CD4-positive, alpha-beta T cell treated with Interleukin-6 for 4 hours (primary cell): ENCODE results near the gene HBZ.
A peak's percentile ranks its signal among the peaks of the same experiment; 100 is the strongest.
"Not testable (repeated sequence)": the region's sequence is repeated elsewhere in the genome, so short reads cannot be mapped to it uniquely, and the experiment has no call there.

Experiments
- DNase-seq: peaks from one replicate; pipeline ENCODE4 v3.0.0-alpha.2; 2020; ENCODE audit warnings: mixed read lengths

HBZ gene

DNA sequence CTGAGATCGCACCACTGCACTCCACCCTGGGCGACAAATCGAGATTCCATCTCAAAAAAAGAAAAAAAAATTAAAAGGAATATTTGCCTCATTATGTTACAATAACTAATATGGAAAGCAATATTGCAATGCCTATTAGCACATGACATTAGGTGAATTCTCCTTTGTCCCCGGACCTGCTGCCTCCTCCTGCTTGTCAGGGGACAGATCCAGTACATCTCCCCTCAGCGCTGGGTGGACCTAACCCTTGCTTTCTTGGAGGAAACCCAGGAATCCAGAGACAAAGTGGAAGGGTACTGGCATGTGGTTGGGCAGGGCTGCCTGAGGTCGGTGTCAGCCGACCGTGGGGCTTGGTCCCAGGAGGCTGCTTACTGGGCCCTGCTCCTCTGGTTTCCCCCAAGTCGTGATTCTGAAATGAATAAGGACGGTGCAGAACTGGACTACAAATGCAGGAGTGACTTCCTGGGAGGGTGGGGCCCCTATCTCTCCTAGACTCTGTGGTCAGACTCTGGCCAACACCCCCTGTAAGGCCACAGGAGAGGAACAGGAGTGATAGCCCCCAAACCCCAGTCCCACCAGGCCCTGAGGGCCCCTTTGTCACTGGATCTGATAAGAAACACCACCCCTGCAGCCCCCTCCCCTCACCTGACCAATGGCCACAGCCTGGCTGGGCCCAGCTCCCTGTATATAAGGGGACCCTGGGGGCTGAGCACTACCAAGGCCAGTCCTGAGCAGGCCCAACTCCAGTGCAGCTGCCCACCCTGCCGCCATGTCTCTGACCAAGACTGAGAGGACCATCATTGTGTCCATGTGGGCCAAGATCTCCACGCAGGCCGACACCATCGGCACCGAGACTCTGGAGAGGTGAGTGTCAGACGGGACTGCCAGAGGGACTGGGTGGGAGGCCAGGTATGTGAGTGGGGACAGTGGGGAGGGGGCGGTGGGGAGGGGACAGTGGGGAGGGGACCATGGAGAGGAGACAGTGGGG lies at the start of gene HBZ:
Gene HBZ, plus strand, starts transcription at position 504 of the 988 bp plus-strand sequence. Its CDS starts 266 bp downstream, at position 770.
- DNase-seq = no peak

DNA sequence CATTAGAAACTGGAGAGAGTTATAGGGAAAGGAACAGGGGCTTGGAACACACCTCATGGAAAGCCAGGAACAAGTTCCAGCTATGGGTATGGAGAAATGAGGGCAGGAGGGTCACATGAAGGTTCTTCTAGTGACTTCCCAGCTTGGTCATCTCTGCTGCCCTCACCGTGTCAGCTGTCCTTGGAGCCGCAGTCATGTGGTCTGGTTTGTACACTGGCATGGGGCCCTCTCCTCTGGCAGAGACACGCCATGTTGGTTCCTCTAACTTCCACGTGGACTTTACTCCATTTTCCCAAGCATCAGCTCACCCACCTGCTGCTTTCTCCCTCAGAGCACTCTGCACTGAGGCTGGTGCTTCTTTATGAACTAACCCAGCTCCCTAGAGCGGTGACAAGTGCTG lies 48.1 kb upstream of the HBZ start:
- no peak for DNase-seq

DNA sequence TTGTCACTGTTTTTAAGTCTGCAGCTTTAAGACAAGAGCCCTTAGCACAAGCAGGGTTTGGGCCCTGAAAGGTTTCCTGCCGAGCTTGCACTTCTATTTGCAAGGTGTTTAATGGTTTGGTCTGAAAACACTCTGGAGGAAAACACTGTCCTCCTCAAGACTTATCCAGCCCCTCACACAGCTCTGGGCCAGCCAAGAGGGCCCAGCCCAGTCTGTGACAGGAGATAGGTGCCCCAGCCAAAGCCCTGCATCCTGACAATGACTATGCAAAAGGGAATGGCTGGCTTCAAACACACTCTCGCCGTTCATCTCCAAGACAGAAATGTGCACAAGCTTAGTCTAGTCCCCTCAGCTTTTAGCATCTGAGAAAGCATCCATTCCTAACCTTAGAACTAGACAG lies 47.5 kb upstream of the HBZ start:
- DNase-seq = no peak

DNA sequence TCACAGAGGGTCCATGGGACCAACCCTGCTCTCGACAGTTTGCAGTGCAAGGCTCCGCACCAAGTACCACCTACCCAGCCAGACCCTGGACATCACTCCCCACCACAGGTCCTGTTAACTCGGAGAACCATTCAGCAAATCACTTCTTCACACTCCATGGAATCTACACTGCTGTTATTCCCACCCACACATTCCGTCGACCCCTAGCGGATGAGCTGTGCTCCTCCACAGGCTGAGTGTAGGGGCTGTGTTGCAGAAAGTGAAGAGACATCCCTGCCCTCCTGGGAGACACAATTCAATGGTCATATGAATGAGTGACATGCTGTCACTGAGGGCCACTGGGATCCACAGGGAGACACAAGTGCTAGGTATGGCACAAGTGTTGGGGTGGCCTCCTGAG lies 46.9 kb upstream of the HBZ start:
- no peak for DNase-seq

DNA sequence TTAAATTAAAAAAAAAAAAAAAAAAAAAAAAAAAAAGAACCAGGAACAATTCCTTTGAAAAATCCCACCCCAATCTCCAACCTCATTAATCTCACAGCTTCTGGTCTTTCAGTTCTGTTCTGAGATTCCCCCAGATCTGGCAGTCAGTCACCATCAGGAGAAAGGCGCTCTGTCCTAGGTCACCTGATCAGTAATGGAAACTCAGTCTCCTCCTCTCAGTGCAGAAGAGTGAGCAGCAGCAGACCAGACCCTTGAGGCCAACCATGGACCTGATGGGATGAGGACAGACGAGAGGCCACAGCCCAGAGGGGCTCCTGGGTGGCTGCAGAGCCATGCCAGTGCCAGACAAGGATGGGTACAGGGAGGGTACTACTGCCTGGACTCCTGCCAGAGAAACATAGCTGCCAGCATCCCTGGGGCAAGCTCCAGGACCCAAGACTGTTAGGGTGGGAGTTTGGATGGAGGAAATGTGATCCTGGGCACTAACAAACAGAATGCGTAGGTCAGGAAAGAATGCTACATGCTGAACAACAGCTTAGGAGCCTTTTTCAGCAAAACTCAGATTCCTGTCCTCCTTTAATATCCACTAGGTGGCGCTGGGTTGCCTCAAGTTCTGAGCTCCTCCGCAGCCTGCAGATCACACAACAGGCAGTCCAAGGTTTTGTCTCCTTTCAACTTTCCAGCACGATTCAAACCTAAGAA lies 45.7 kb upstream of the HBZ start:
- DNase-seq = peak; percentile 64

DNA sequence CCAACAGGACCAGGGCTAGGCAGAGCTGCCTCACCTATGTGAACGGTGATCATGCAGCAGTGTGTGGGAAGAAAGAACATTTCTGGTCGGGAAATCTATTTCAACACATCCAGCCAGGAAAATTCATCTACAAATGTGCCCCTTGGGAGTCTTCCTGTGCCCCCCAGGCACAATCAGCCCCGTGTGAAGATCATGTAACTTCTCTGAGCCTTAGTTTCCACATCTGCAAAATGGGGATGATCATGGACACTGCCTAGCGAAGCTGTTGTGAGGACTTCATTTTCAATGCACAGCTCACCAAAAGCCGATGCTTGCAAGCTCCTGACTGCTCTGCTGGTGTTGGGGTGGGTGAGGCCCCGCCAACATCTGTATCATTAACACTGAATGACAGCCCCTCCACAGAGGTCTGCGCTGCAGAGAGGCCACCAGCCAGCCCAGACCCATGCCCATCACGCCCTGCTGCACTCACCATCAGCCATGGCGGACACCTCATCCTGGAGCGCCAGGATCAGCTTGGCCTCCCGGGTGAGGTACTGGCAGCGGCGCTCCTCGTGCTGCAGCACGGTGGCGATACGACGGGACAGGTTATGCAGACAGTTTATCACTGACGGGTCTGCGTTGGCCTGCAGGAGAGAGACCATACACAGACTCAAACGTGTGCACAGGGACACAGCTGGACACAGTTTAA lies 40.1 kb upstream of the HBZ start:
- no peak for DNase-seq

DNA sequence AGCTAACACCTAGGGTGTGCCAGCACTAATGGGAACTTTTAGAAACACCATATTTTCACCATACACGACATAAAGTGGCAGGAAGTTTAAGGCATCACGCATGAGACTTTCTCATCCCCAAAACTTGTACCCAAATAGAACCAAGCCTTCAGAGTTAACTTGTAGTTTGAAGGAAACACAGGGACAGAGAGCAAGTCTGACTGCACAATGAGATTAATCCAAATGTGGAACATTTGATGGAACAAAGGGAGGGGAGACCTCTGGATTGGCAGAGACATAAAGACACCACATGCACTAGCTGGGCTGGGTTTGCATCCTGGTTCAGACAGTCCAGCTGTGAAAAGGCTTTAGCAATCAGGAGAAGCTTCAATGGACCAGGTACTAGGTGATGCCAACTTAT lies 38.1 kb upstream of the HBZ start:
- DNase-seq = no peak

DNA sequence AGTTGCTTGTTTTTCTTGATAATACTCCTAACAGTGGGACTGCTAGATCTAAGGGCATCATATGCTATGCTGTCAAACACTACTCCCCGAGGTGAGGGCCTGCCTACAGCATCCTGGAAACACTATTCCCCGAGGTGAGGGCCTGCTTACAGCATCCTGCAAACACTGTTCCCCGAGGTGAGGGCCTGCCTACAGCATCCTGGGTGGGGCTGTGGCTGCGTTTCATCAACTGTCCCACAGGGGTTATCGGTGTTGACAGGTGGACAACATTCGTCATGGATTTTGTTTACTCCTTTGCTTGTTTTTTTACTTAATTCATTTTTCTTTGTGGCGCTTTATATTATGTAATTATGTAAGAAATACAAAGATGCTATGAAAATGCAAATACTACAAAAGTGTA lies 36.4 kb upstream of the HBZ start:
- no peak for DNase-seq

DNA sequence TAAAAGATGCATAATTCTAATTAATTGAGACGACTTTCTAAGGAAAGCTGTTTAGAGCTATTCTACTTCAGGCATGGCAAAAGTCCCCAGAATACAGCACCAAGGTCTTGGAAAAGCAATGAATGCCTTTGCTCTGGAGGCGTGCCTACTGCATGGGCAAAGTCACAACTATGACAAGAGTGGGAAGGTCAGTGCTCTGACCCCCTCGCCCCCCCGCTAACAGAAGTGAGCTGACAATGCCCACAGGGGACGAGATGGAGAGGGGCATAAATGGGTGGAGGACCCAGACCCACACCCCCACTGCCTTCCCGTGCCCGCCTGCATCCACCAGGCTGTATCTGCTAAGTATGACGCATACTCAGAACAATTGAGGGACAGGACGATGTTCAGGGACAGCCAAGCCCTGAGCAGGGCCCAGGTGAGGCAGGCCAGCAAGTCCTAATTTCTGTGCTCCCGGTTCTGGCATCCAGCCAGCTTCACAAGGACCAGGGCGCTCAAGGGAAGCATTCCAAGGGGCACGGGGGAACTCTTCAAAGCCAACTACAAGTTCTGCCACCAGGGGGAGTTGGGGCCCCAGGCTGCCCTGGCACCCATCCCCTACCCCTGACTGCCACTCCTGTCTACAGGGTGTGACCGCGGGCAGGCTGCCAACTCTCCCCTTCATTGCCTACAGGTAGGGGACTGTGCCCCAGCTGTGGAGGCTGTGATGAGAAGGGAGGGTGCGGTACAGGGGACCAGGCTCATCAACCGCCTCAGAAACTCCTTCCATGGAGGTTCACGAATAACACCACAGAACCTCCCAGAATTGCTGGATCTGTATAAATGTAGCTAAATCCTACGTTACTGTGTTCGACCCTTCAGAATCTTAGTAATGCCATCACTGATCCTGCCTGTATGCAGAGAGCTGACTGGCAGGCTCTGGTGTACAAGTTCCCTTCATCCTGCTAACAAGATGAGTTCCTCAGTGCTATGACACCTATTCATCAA lies 34.8 kb upstream of the HBZ start:
- peak; percentile 77 for DNase-seq

DNA sequence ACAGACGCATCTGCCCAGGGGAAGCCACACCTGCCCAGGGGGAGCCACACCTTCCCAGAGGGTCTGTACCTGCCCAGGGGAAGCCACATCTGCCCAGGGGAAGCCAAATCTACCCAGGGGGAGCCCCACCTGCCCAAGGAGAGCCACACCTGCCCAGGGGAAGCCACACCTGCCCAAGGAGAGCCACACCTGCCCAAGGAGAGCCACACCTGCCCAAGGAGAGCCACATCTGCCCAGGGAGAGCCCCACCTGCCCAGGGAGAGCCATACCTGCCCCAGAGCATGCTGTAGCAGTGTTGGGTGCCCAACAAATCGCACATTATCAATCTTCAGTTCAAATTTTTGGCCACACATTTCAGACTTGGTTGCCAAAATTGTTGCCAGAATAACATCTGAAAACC lies 33.6 kb upstream of the HBZ start:
- no peak for DNase-seq

DNA sequence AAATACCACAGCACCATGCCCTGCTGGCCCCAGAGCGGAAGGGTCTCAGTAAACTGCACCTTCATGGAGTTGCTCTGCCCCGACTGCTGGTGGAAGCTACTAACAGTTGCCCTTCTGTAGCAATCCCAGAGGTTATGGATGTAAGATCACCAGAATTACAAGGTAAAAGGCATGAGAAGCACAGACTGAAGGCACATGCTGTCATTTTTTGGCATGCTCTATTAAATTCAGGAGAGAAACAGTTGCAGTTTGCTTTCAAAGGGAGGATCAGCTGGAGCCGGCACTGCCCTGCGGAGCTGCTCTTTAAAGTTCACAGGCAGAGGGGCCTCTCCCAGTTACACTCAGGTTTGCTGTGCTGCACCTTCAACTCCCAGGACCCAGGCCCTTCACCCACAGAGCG lies 33.1 kb upstream of the HBZ start:
- DNase-seq = no peak

DNA sequence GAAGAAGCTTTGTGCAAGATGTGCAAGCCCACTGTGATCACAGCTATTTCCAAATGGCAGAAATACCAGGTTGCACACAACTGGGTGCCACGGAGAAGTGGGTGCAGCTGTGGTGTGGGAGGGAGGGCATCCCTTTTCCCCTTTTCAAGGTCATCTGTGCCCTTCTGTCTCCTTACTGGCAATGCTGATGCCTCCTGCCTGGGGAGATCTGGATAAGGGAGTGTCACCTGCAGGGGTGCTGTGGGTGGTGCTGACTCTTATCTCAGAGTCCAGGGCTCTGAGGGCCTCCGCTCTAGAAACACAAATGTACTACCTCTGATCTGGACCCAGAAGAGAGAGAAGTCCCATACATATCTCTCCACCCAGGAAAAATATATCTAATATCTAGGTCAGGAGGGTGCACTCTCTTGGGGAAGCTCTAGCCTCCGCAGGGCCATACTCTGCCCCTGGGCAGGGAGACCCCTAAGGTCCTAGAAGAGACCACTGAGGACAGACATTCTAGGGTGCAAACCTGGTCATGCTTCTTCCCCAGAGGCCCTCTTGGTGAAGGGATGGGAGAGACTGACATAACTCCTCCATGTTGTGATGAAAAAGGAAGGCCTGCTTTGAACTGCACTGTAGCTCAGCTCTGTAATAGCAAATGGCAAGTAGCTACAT lies 32.5 kb upstream of the HBZ start:
- DNase-seq = no peak

DNA sequence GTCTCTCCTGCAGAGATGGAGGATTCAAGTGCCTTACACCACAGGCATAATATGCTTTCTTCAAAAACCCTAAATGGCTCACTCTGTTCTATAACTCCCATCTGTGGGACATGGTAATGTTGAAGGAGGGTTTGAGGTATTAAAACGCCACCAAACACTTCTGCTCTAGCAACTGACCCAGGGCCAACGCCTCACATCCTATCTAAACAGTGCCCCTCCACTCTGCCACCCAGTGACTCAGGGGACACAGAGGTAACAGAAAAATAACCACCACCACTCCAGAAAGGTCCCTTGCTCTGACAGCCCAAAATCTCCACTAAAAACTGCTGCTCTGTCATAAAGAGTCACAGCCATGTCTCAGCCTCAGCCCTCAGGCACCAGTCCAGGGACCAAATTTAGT lies 31.7 kb upstream of the HBZ start:
- no peak for DNase-seq

DNA sequence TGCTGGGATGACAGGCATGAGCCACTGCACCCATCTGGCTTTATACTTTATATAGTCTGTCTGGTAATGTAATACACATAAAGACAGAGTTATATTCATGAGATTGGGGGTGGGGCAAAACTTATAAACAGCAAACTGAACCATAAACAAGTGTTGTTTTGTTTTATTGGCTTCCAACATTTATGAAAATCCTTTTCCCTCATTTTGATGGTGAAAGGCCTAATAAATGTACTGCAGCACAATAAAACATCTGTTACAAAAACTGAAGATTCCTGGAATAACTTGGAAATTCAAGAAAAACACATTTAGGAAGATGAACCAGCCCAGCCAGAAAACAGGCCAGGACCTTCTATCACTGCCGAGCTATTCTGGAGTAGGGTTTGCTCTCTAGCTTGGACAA lies 30.1 kb upstream of the HBZ start:
- no peak for DNase-seq

DNA sequence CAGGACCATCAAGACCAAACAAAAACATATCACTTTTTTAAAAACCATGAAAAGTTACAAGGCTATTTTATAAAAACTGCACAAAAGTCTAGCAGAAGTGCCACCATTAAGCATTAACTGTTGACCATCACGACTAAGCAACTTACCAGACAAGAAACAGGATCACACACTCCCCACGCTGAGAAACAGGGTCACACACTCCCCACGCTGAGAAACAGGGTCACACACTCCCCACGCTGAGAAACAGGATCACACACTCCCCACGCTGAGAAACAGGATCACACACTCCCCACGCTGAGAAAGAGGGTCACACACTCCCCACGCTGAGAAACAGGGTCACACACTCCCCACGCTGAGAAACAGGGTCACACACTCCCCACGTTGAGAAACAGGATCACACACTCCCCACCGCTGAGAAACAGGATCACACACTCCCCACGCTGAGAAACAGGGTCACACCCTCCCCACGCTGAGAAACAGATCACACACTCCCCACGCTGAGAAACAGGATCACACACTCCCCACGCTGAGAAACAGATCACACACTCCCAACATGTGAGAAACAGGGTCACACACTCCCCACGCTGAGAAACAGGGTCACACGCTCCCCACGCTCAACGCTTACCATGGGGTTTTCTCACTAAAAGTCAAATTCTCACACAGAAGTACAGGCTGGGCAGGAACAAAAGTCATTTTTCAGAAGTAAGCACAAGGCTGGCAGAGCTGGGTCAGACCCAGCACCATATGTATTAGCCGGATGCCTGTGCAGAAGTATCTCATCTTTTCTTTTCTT lies 28.7 kb upstream of the HBZ start:
- not testable (repeated sequence) for DNase-seq

DNA sequence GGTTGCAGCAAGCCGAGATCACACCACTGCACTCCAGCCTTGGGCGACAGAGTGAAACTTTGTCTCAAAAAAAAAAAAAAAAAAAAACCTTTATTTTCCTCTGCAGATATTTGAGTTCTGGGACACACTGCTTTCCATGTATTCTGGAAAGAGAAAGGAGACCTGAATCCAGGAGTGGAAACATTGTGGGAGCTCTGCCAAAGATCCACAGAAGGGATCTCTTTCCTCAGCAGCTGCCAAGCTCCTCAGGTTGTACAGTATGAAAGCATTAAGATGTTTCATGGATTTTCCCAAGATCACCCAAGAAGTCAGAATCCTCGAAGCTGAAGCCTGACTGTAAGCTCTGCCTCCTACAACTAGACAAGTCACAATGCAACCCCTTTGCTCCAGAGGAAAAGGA lies 27.4 kb upstream of the HBZ start:
- DNase-seq = no peak

DNA sequence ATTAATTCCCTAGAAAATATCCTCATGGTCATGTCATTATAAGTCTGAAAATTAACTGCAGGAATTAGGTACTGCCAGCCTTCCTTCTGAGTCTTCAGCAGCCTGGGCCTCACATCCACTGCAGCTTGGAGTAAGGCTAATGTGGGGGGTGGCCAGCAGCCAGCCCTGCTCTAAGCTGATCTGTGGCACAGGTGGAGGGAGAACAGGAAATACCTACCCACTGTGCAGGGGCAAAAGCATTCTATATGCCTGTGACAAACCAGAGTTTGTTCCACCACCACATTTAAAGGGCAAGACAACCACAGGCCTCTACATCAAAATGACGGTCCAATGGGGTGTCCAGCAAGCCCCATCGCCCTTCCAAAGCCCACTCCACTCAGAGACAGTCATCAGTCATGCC lies 23.4 kb upstream of the HBZ start:
- no peak for DNase-seq

DNA sequence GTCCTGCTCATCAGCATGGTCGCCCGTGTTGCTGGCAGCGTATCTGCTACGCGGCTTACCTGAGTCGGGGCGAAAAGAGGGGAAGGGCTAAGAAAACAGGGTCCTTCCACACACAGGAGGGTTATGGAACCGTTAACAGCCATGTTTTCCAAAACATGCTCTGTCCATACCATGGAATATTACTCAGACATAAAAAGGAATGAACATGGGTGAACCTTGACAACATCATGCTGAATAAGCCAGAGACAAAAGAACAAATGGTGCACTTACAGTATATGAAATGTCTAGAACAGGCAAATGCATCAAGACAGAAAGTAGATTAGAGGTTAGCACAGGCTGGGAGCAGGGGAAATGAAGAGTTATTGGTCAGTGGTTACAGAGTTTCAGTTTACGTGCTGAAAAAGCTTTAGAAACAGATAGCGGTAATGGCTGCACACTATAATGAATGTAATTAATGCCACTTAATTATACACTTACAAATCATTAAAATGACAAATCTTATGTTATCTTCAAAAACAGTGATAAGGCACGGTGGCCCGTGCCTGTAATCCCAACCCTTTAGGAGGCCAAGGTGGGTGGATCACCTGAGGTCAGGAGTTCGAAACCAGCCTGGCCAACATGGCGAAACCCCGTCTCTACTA lies 21.8 kb upstream of the HBZ start:
- no peak for DNase-seq

DNA sequence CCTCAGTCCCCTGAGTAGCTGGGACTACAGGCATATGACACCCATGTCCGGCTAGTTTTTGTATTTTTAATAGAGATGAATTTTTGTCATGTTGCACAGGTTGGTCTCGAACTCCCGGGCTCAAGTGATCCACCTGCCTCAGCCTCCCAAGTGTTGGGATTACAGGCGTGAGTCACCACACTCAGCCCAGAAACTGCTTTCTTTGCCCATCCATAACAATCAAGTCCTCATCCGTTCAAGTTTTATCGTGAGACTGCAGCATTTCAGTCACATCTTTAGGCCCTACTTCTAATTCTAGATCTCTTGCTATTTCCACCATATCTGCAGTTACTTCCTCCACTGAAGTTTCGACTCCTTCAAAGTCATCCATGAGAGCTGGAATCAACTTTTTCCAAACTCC lies 20.3 kb upstream of the HBZ start:
- no peak for DNase-seq

DNA sequence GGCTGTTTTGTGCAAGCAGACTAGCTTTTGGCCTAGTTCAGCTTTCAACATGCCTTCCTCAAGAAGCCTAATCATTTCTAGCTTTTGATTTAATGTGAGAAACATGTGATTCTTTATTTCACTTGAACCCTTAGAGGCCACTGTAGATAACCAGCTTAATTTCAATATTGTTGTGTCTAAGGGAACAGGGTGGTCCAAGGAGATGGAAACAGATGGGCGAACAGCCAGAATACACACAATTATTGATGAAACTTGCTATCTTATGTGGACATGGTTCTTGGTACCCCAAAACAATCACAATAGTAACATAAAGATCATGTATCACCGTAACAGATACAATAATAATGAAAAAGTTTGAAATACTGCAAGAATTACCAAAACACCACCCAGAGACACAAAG lies 18.7 kb upstream of the HBZ start:
- DNase-seq = no peak
